GM18520 (cell line): ENCODE data around the gene MBNL1.

ENCODE experiments used
- ATAC-seq: cut with Tn5 transposase; IDR thresholded peaks from one replicate; pipeline ENCODE4 v1.9.1; 2021; ENCODE audit not compliant: unreplicated experiment

Gene MBNL1

DNA sequence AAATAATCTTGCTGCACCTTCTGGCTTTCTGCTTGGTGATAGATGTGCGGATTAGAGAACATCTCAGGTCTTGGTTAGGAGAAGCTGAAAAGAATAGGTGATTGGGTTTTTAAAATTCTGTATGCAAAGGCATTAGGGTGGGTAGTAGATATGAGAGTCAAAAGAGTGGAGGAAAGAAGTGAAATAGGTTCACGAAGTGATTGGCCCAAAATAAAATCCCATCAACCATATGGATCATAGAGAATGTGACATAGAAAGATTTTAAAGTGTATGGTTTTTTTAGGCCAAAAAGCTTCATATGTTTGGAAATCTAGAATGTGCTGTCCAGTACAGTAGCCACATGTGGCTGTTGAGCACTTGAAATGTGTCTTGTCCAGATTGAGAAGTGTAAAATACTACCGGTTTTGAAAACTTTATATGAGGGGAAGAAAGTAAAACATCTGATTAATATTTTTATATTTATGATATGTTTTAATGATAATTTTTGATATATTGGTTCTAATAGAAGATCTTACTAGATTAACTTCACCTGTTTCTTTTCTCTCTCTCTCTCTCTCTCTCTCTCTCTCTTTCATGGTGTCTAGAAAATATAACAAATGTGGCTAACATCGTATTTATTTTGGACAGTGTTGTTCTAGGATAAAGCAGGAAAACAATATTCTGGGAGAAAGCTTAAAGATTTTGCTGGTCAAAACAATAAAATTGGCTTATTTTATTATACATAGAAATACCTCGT, 2.9 kb downstream of the MBNL1 start:
- ATAC-seq = no peak

- no peak for ATAC-seq
Measured at GRCh38 chr3:152272771-152273242, 4.1 kb downstream of the MBNL1 start.

DNA sequence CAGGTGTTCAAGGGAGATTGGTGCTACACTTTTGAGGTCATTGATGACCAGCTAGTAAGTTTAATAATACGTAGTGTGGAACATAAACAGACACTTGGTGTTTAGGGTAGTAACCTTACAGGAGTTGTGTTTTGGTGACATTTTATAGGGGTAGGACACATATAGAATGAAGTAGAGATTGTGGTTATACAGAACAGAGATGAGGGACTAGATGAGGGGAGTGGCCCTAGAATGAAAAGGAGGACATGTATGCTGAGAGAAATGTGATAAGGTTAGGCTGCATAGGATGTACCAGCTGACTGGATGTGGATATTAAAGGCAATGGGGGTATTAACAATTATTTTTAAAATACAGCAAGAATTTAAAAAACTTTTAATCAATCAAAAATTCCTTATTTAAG, 8.0 kb downstream of the MBNL1 start:
- no peak for ATAC-seq

DNA sequence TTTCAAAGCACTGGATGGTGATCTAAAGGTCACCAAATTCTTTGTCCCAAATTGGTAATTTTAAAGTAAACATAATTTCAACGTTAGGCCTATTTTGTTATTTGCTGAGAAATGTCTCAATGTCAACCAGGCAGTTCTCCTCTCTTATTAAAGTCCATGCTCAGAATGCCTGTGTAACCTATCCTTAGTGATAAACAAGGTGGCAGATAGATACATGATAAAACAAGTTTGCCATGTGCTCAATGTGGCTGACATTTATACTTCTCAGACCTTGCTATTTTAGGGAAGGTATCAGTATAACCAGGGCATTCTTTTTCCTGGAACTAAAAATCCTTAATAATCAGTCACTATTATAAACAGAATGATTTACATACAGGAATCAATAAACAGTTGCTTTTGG, 8.5 kb downstream of the MBNL1 start:
- ATAC-seq = no peak

DNA sequence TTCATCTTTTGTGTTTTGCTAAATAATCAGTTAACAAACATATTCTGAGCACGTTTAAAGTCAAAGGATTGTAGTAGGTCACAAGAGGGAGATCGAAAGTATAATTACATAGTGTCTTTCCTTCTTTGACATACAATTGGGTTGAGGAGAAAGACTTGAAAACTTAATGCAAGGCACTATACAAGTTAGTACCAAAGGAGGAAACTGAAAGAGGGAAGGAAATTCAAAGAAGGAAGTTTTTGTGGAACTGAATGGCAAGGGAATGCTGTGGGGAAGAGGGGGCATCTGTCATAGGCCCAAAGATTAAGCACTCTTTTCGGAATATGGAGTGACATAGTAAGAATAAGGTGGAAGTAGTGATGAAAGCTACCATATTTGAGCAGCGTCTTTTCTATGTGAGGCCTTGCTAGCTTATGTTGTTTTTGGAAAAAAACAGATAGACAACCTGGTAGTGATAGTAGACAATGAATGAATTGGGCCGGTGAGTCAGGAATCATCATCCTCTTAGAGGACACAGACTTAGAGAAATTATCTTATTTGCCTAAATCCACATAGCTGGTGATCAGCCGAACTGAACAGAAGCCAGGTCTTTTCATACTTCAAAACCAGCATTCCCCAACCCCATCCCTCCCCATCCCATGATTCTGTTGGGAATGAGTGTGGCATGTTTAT, 10.2 kb downstream of the MBNL1 start:
- no peak for ATAC-seq

- no peak for ATAC-seq
Measured at GRCh38 chr3:152279479-152279878, 10.8 kb downstream of the MBNL1 start.

DNA sequence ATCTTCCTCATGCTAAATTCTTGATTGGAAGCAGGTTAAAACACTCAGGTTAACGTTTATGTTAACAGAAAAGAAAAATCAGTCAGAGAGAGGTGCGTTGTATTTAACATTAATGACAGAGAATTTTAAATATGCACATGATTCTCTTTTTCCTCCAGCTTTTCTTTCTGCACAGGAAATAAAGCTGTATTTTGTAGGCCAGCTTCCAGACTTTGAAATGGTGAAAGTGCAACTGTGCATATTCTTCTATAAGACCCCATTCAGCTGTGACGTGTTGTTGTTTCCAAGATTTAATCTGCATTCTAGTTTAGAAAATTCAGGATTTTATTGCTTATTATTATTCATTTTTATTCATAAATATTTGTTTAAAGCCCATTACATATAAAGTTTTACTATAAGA, 11.8 kb downstream of the MBNL1 start:
- ATAC-seq = no peak

- peak; percentile 81 for ATAC-seq
Measured at GRCh38 chr3:152281133-152281713, 12.5 kb downstream of the MBNL1 start.

GRCh38 chr3:152282813-152283212, 14.1 kb downstream of the MBNL1 start:
- ATAC-seq = no peak

- ATAC-seq = no peak
Measured at GRCh38 chr3:152283492-152284381, 15.0 kb downstream of the MBNL1 start.

DNA sequence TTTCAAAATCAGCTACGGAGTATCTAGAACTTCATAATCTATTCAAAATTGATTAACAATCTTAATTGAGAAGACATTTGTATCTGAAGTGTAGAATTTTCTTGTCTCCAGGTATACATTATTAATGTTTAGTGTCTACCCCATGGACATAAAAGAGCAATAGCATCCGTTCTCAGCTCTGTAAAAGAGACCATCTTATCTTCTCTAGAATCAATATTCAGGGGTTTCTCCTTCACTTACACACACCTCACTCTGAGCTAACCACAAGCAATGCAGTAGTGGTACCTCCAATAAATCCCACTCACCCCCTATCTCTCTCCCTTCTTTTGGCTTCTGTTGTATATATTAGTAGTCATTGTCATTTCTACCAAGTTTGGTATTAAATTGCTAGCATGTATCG, 16.2 kb downstream of the MBNL1 start:
- ATAC-seq = no peak

DNA sequence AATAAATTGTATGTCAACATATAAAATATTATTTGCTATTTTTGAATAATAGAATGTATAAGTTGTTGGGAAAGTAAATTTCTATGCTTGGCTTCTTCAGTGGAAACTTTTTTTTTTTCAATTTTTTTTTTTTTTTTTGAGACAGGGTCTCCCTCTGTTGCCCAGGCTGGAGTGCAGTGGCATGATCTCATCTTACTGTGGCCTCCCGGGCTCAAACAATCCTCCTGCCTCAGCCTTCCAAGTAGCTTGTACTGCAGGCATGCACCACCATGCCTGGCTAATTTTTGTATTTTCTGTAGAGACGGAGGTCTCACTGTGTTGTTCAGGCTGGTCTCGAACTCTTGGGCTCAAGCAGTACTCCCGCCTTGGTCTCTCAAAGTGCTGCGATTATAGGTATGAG, 16.8 kb downstream of the MBNL1 start:
- no peak for ATAC-seq

DNA sequence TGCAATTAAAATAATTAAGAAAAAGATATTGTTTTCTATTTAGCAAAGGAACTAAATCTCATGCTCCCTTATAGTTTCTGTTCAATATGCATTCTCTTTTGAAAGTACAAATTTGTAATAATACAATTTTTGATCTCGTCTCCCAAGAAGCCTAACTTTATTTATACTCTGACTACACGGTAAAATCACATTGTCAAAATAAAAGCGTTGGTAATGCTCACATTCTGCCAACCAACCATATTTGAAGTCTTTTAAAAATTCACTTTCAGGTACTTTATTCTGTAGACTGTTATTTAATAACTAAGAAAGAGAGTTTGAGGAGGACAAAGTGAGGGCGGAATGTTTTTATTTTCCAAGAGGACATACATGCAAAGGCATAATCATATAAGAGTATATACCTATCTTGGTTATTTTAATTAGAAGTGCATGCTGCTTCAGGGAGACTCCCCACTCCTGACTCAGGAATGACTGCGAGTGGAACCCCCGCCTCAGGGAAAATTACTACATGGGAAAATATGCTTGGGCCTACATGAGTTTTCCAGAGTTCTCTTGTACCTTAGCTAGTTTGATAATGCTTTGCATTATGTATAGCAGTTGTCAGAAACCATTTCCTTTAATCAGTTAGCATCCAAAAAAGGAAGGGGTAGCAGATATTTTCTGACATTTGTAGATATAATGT, 19.3 kb downstream of the MBNL1 start:
- no peak for ATAC-seq

GRCh38 chr3:152288681-152289080, 20.0 kb downstream of the MBNL1 start:
- no peak for ATAC-seq

DNA sequence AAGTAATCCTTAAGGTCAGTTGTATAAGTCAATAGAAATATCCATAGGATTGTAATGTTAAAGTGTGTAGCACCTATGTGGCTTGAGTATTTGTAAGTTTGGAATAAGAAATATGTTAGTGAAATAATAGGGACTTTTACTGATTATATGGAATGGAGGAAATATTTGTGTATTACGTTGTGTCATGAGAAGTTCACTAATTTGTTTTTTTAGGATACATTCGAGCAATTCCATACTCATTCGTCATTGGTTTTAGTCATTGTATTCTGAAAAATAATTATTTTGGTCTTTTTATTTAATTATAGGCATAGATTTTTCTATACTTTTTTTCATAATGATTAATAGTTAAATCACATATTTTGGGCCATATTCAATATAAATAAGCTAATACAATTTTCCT, 21.0 kb downstream of the MBNL1 start:
- no peak for ATAC-seq

- ATAC-seq = no peak
Measured at GRCh38 chr3:152290374-152290773, 21.6 kb downstream of the MBNL1 start.

- ATAC-seq = no peak
Measured at GRCh38 chr3:152291238-152291637, 22.5 kb downstream of the MBNL1 start.

- no peak for ATAC-seq
Measured at GRCh38 chr3:152291649-152292066, 22.9 kb downstream of the MBNL1 start.

DNA sequence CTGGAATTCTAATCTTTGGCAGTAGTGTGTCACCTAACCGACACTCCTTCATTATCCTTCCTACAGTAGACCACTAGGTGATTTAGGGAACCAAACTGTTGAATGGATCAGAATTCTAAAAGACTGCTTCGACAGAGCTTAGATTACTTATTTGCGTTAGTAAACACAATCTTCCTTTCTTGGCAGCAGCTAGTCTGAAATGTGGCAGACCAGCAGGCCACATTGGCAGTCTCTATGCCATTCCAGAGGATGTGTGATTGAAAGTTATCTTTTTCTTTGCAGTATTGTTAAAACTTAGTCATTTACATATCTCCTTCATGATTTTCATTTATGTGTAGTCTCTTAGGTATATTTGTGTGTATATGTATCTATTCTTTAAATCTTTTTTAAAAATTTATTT, 23.6 kb downstream of the MBNL1 start:
- no peak for ATAC-seq

- no peak for ATAC-seq
Measured at GRCh38 chr3:152293347-152294006, 24.7 kb downstream of the MBNL1 start.
